ENCODE measurements around the gene PDE11A. TPM values are rescaled to one million over a fixed set of nuclear protein-coding genes. Genes with fewer than 3 reads are reported as not detected.

PDE11A gene
- total and polyA plus RNA-seq, 10 donors = 0.02 to 1.2 (median 0.22) TPM; not detected in 3

GRCh38 chr2:177582000-177582399 lies 490.6 kb downstream of the PDE11A start:
- Histone ChIP-seq H3K27me3 (replicated peaks in 1 of 7) (no peaks in the 10 kb centered on the region), H3K4me1 (no peaks in the 10 kb centered on the region), H3K4me3 (no peak overlapping the region), H3K36me3 (no peaks in the 10 kb centered on the region), H3K27ac (no peak overlapping the region), H3K9me3 (no peaks in the 10 kb centered on the region)
- no peak for DNase-seq
- intact Hi-C loops (cut with DNase I; ENCODE audit: low total_unique reads) = no loop called here
- TF ChIP-seq, protein P1, sequence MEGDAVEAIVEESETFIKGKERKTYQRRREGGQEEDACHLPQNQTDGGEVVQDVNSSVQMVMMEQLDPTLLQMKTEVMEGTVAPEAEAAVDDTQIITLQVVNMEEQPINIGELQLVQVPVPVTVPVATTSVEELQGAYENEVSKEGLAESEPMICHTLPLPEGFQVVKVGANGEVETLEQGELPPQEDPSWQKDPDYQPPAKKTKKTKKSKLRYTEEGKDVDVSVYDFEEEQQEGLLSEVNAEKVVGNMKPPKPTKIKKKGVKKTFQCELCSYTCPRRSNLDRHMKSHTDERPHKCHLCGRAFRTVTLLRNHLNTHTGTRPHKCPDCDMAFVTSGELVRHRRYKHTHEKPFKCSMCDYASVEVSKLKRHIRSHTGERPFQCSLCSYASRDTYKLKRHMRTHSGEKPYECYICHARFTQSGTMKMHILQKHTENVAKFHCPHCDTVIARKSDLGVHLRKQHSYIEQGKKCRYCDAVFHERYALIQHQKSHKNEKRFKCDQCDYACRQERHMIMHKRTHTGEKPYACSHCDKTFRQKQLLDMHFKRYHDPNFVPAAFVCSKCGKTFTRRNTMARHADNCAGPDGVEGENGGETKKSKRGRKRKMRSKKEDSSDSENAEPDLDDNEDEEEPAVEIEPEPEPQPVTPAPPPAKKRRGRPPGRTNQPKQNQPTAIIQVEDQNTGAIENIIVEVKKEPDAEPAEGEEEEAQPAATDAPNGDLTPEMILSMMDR (IDR thresholded peaks at IDR 0.05 in 8 of 11, conservative IDR thresholded peaks at IDR 0.05 in 3 of 11) = no peak
- no peak for TF ChIP-seq POLR2AphosphoS5 (IDR thresholded peaks at IDR 0.05)
- no peak for TF ChIP-seq POLR2A (IDR thresholded peaks at IDR 0.05)
- 91 to 97% (median 95%) methylated on average over 1 of the region's 1 CpG for WGBS, 5 donors

DNA sequence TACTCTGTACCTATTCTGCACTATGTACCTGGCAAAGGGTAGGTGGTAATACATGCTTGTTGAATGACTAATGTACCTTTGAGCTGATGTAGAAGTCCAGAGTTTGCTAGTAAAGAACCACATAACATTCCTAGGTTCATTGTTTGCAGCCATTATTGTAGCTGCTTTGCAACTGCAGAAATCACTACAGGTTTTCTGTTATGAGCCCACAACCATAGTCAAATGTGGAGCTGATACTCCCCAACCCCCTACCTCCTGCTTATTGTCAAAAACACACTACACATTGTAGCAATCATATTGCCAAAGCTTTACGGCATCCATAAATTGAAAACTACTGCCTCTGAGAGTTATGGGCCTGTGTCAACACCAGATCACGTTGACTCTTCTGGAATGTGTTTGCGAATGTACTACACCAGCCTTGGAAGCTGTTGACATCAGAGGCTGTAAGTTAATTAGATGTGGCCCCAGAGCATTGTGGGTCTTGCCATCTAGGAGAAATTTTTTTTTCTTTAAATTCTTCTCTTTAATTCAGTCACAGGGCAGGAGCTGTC lies 493.0 kb downstream of the PDE11A start:
- DNase-seq = no peak
- Histone ChIP-seq H3K4me3 (no peak overlapping the region), H3K9me3 (no peaks in the 10 kb centered on the region), H3K4me1 (no peaks in the 10 kb centered on the region), H3K27me3 (replicated peaks in 1 of 7) (no peaks in the 10 kb centered on the region), H3K36me3 (no peaks in the 10 kb centered on the region), H3K27ac (no peak overlapping the region)
- TF ChIP-seq, protein P1 (IDR thresholded peaks at IDR 0.05 in 8 of 11, conservative IDR thresholded peaks at IDR 0.05 in 3 of 11) = no peak
- TF ChIP-seq POLR2A (IDR thresholded peaks at IDR 0.05) (no peak), POLR2AphosphoS5 (IDR thresholded peaks at IDR 0.05) (no peak)
- WGBS, 5 donors = 91 to 98% (median 95%) methylated on average over 3 of the region's 3 CpGs
- intact Hi-C loops (cut with DNase I; ENCODE audit: low total_unique reads) = no loop called here

DNA sequence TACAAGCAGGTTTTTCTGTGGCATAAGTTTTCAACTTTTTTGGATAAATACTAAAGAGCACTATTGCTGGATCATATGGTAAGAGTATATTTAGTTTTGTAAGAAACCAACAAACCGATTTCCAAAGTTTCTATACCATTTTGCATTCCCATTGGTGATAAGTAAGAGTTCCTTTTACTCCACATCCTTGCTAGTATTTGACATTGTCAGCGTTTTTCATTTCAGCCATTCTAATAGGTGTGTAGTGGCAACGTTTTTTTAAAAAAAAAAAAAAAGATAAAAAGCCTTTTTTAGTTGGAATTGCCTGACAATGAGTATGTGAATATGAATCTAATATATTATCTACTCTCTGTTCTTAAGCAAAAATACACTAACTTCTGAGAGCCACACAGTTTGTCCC lies 494.1 kb downstream of the PDE11A start:
- WGBS, 5 donors = 82 to 92% (median 87%) methylated on average over 3 of the region's 3 CpGs
- Histone ChIP-seq H3K4me1 (no peaks in the 10 kb centered on the region), H3K27me3 (replicated peaks in 1 of 7) (no peaks in the 10 kb centered on the region), H3K9me3 (no peaks in the 10 kb centered on the region), H3K36me3 (no peaks in the 10 kb centered on the region), H3K4me3 (no peak overlapping the region), H3K27ac (no peak overlapping the region)
- TF ChIP-seq, protein P1 (IDR thresholded peaks at IDR 0.05 in 8 of 11, conservative IDR thresholded peaks at IDR 0.05 in 3 of 11) = no peak
- TF ChIP-seq POLR2A (IDR thresholded peaks at IDR 0.05) (no peak), POLR2AphosphoS5 (IDR thresholded peaks at IDR 0.05) (no peak)
- intact Hi-C loops (cut with DNase I; ENCODE audit: low total_unique reads) = no loop called here
- no peak for DNase-seq

DNA sequence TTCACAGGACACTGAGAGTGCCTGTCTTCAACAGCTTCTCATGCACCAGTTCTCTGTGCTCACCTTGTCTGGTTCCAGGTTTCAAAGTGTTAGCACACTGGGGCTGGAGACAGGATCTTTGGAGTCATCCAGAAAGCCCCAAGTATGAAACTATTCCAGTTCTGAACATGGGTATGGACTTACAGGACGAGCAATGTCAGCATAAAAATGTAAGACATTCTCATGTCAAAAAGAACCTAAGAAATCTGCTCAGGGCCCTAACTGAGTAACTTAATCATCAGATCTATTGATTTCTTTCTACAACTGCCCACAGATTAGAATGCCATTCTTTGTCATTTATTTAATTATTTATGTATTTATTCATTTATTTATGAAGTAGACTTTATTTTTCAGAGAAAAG lies 495.5 kb downstream of the PDE11A start:
- Histone ChIP-seq H3K4me1 (no peaks in the 10 kb centered on the region), H3K4me3 (no peak overlapping the region), H3K9me3 (no peaks in the 10 kb centered on the region), H3K27me3 (replicated peaks in 1 of 7) (no peaks in the 10 kb centered on the region), H3K36me3 (no peaks in the 10 kb centered on the region), H3K27ac (no peak overlapping the region)
- TF ChIP-seq, protein P1 (IDR thresholded peaks at IDR 0.05 in 8 of 11, conservative IDR thresholded peaks at IDR 0.05 in 3 of 11) = no peak
- no peak for TF ChIP-seq POLR2A (IDR thresholded peaks at IDR 0.05)
- no peak for TF ChIP-seq POLR2AphosphoS5 (IDR thresholded peaks at IDR 0.05)
- intact Hi-C loops (cut with DNase I; ENCODE audit: low total_unique reads) = no loop called here
- WGBS, 5 donors = 71 to 88% (median 75%) methylated on average over 1 of the region's 1 CpG
- no peak for DNase-seq
